SU-DHL-6 (cell line): ENCODE data around the gene CBX6.

Experiments used
- H2AFZ ChIP-seq: fragments of 200-600 bp; sonication (generic); 2 replicates; pipeline ENCODE4 v1.6.1; 2014; ENCODE audit warnings: low read depth, mild to moderate bottlenecking, moderate library complexity, mixed read lengths, antibody characterized with exemption, low read length; ENCODE audit not compliant: severe bottlenecking
- H3F3A ChIP-seq: fragments of 200-600 bp; shearing (Covaris generic); 2 replicates; pipeline ENCODE4 v1.6.0; 2016; ENCODE audit warnings: antibody characterized with exemption, mild to moderate bottlenecking; ENCODE audit not compliant: insufficient read depth
- H3K27ac ChIP-seq: fragments of 200-600 bp; sonication (generic); 2 replicates; pipeline ENCODE4 v1.5.1; 2016; ENCODE audit warnings: low read depth, mild to moderate bottlenecking, low read length, moderate library complexity, mixed read lengths
- H3K27me3 ChIP-seq: fragments of 200-600 bp; sonication (generic), shearing (Covaris generic); 2 replicates; pipeline ENCODE4 v1.6.0; 2014; ENCODE audit warnings: mild to moderate bottlenecking, low read length
- H3K36me3 ChIP-seq: fragments of 200-600 bp; sonication (generic); 2 replicates; pipeline ENCODE4 v1.6.1; 2014; ENCODE audit warnings: mild to moderate bottlenecking, low read length, mixed read lengths
- H3K4me2 ChIP-seq: fragments of 300-600, 200-600 bp; shearing (Covaris generic), sonication (generic); 2 replicates; pipeline ENCODE4 v1.6.0; 2014; ENCODE audit warnings: low read length, low read depth, mild to moderate bottlenecking; ENCODE audit not compliant: poor library complexity, severe bottlenecking
- H3K4me3 ChIP-seq: fragments of 200-600 bp; sonication (generic); 2 replicates; pipeline ENCODE4 v1.5.1; 2014; ENCODE audit warnings: antibody characterized with exemption, low read length, mild to moderate bottlenecking, mixed read lengths; ENCODE audit not compliant: insufficient read depth, poor library complexity, severe bottlenecking
- H3K79me2 ChIP-seq: fragments of 200-600 bp; sonication (generic); 2 replicates; pipeline ENCODE4 v1.6.1; 2014; ENCODE audit warnings: mild to moderate bottlenecking, low read length, moderate library complexity; ENCODE audit not compliant: insufficient read depth
- H3K9ac ChIP-seq: fragments of 200-600 bp; sonication (generic); 2 replicates; pipeline ENCODE4 v1.7.0; 2014; ENCODE audit warnings: mild to moderate bottlenecking, low read length
- H3K9me2 ChIP-seq: fragments of 200-600 bp; sonication (generic); replicated peaks from 2 replicates; pipeline ENCODE4 v1.6.1; 2014; ENCODE audit warnings: low read length; ENCODE audit not compliant: insufficient read depth
- H3K9me3 ChIP-seq: fragments of 200-600 bp; sonication (generic); 2 replicates; pipeline ENCODE4 v1.6.1; 2014; ENCODE audit warnings: low read length, mixed read lengths; ENCODE audit not compliant: insufficient read depth
- H4K20me1 ChIP-seq: fragments of 200-600 bp; sonication (generic); 2 replicates; pipeline ENCODE4 v1.6.1; 2014; ENCODE audit warnings: low read depth, mild to moderate bottlenecking, antibody characterized with exemption, low read length, moderate library complexity, mixed read lengths
- EZH2phosphoT487 ChIP-seq: fragments of 200-600 bp; sonication (generic), shearing (Covaris generic); conservative IDR thresholded peaks from 2 replicates; pipeline ENCODE4 v1.6.1; 2018; ENCODE audit warnings: mild to moderate bottlenecking, antibody characterized with exemption, low read length, moderate library complexity, mixed read lengths
- TF ChIP-seq, protein P1 (sequence below): fragments of 200-600 bp; sonication (generic); IDR thresholded peaks from one replicate; pipeline ENCODE4 v1.5.1; 2017; ENCODE audit warnings: antibody characterized with exemption, mild to moderate bottlenecking, low read length, moderate library complexity; ENCODE audit not compliant: insufficient read depth, poor library complexity, severe bottlenecking

Gene CBX6

DNA sequence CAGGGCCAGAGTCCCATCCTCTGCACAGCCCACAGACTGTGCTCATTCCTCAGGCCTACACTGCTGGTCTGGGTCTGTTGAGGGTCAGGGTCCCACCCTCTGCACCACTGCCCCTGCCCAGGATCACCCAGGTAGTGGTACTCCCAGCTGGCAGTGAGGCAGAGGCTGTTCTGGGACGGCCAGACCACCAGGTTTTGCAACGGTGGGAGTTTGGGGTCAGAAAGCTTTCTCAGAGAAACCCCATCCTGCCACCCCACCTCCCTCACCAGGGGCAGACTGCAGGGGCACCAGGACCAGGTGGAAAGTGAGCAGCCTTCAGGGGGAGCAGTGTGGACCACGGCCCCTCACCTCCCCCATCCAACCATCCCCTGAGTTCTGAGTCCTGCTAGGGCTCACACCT lies 39.0 kb downstream of the CBX6 start:
- Histone ChIP-seq H3K79me2 (no peaks in the 10 kb centered on the region), H3K9me3 (no peaks in the 10 kb centered on the region), H3K36me3 (no peaks in the 10 kb centered on the region), H3K27me3 (no peaks in the 10 kb centered on the region; the same call in 1 of the 2 replicates), H3F3A (no peaks in the 10 kb centered on the region), H3K27ac (no peak overlapping the region), H2AFZ (no peak overlapping the region), H3K4me3 (no peak overlapping the region), H3K9me2 (no peaks in the 10 kb centered on the region), H4K20me1 (no peaks in the 10 kb centered on the region), H3K9ac (no peak overlapping the region), H3K4me2 (no peak overlapping the region)
- TF ChIP-seq, protein P1, sequence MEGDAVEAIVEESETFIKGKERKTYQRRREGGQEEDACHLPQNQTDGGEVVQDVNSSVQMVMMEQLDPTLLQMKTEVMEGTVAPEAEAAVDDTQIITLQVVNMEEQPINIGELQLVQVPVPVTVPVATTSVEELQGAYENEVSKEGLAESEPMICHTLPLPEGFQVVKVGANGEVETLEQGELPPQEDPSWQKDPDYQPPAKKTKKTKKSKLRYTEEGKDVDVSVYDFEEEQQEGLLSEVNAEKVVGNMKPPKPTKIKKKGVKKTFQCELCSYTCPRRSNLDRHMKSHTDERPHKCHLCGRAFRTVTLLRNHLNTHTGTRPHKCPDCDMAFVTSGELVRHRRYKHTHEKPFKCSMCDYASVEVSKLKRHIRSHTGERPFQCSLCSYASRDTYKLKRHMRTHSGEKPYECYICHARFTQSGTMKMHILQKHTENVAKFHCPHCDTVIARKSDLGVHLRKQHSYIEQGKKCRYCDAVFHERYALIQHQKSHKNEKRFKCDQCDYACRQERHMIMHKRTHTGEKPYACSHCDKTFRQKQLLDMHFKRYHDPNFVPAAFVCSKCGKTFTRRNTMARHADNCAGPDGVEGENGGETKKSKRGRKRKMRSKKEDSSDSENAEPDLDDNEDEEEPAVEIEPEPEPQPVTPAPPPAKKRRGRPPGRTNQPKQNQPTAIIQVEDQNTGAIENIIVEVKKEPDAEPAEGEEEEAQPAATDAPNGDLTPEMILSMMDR: no peak
- no peak for TF ChIP-seq EZH2phosphoT487

- no peak overlapping the region for H3K27ac ChIP-seq
- no peak overlapping the region for H2AFZ ChIP-seq
- H3F3A ChIP-seq: no peaks in the 10 kb centered on the region
- no peaks in the 10 kb centered on the region for H3K36me3 ChIP-seq
- H3K4me3 ChIP-seq: no peak overlapping the region
- H3K4me2 ChIP-seq: no peak overlapping the region
- H3K79me2 ChIP-seq: no peaks in the 10 kb centered on the region
- H3K9me2 ChIP-seq: no peaks in the 10 kb centered on the region
- no peak overlapping the region for H3K9ac ChIP-seq
- no peaks in the 10 kb centered on the region; the same call in 1 of the 2 replicates for H3K27me3 ChIP-seq
- H3K9me3 ChIP-seq: no peaks in the 10 kb centered on the region
- no peaks in the 10 kb centered on the region for H4K20me1 ChIP-seq
- TF ChIP-seq EZH2phosphoT487: no peak
- TF ChIP-seq, protein P1: no peak
Measured at GRCh38 chr22:38832005-38832978, 39.7 kb downstream of the CBX6 start.

GRCh38 chr22:38831166-38831945 lies 40.7 kb downstream of the CBX6 start:
- Histone ChIP-seq H3K36me3 (no peaks in the 10 kb centered on the region), H3K9me3 (no peaks in the 10 kb centered on the region), H3K27me3 (no peaks in the 10 kb centered on the region; the same call in 1 of the 2 replicates), H3F3A (no peaks in the 10 kb centered on the region), H3K79me2 (no peaks in the 10 kb centered on the region), H3K27ac (no peak overlapping the region), H3K4me2 (no peak overlapping the region), H4K20me1 (no peaks in the 10 kb centered on the region), H3K9me2 (no peaks in the 10 kb centered on the region), H2AFZ (no peak overlapping the region), H3K4me3 (no peak overlapping the region), H3K9ac (no peak overlapping the region)
- TF ChIP-seq, protein P1: no peak
- TF ChIP-seq EZH2phosphoT487: no peak
